Gastrocnemius medialis (tissue), 4 donors: ENCODE results near the gene MYO7A. TPM values are rescaled to one million over a fixed set of nuclear protein-coding genes. Genes with fewer than 3 reads are reported as not detected.

Experiments
- ATAC-seq, 2 donors: fragments of 150-250 bp; one replicate each; pipeline ENCODE4 v1.9.1; 2016
- DNase-seq, 2 donors: peaks; one replicate each; pipeline ENCODE4 v3.0.0-alpha.2; 2019
- H3K27ac ChIP-seq, 4 donors: fragments of 200-600 bp; sonication (generic); 1 replicate in 1 of 4; 2 replicates in 3 of 4; pipeline ENCODE4 v1.5.1; 2016 to 2018; ENCODE audit warnings: mild to moderate bottlenecking in 2 of 4, moderate library complexity in 1 of 4
- H3K27me3 ChIP-seq, 3 donors: fragments of 200-600 bp; sonication (generic) in 2 of 3; 1 replicate in 1 of 3; 2 replicates in 2 of 3; pipeline versions ENCODE4 v1.5.1 to v1.6.0; 2016 to 2019; ENCODE audit warnings: mild to moderate bottlenecking in 1 of 3, moderate library complexity in 1 of 3
- H3K36me3 ChIP-seq, 2 donors: fragments of 200-600 bp; sonication (generic) in 1 of 2; one replicate each; pipeline ENCODE4 v1.5.1; 2017 to 2018
- H3K4me1 ChIP-seq, 2 donors: fragments of 200-600 bp; sonication (generic) in 1 of 2; one replicate each; pipeline ENCODE4 v1.5.1; 2016 to 2017; ENCODE audit warnings: mild to moderate bottlenecking in 2 of 2
- H3K4me3 ChIP-seq, 4 donors: fragments of 200-600 bp; sonication (generic) in 3 of 4; 1 replicate in 1 of 4; 2 replicates in 3 of 4; pipeline ENCODE4 v1.5.1; 2016 to 2019; ENCODE audit warnings: mild to moderate bottlenecking in 2 of 4
- H3K9me3 ChIP-seq, 3 donors: fragments of 200-600 bp; sonication (generic) in 2 of 3; 1 replicate in 1 of 3; 2 replicates in 2 of 3; pipeline ENCODE4 v1.5.1; 2016 to 2019
- CTCF ChIP-seq, 5 experiments: fragments of 450-650 bp in 3 of 5; fragments of 200-600 bp in 2 of 5; sonication (generic) in 2 of 5; IDR thresholded peaks in 4 of 5; conservative IDR thresholded peaks in 1 of 5; 1 replicate in 4 of 5; 2 replicates in 1 of 5; pipeline ENCODE4 v1.5.1; 2016 to 2019; ENCODE audit warnings: antibody characterized with exemption in 5 of 5, mild to moderate bottlenecking in 3 of 5, moderate library complexity in 3 of 5
- POLR2A ChIP-seq, 2 donors: fragments of 450-650 bp; IDR thresholded peaks; one replicate each; pipeline ENCODE4 v1.6.1; 2017; ENCODE audit warnings: antibody characterized with exemption in 2 of 2, mild to moderate bottlenecking in 2 of 2, moderate library complexity in 2 of 2
- in situ Hi-C, 4 donors: fragments of 200-750 bp; cut with MboI; loops; one replicate each; pipeline versions ENCODE4 v1.15.0 to v1.8.0; 2017; ENCODE audit warnings: low sequenced_read_pairs in 4 of 4
- intact Hi-C: fragments of 100-400 bp; cut with DNase I; formaldehyde crosslinking; loops from one replicate; pipeline ENCODE4 v1.15.1; 2023; ENCODE audit warnings: low total_unique reads
- total RNA-seq, 4 donors: library from RNA; depleted of rRNA; stranded (reverse); fragments of >200 nt; gene quantifications; one replicate each; pipeline versions ENCODE4 v1.1.0 to v1.2.3, GENCODE V29; 2016

Gene MYO7A
- total RNA-seq, 4 donors from 2014 or later = 1.6 to 3.5 (median 2.1) TPM

- no peaks in the 10 kb centered on the region for H3K4me1 ChIP-seq
These were observed 39.0 kb upstream of the MYO7A start for GRCh38 chr11:77089004-77089545.

GRCh38 chr11:77090046-77090372 is 38.0 kb upstream of the MYO7A start:
- DNase-seq (no peak), ATAC-seq (no peak)
- Histone ChIP-seq H3K27ac (no peak overlapping the region), H3K36me3 (no peaks in the 10 kb centered on the region), H3K4me1 (no peaks in the 10 kb centered on the region), H3K27me3 (no peaks in the 10 kb centered on the region), H3K4me3 (no peak overlapping the region), H3K9me3 (no peaks in the 10 kb centered on the region)
- intact Hi-C loops = loop anchor here (2.0 kb wide), 1 partner anchor 169 kb away; no protein-coding TSS in a partner anchor
- TF ChIP-seq POLR2A (IDR thresholded peaks at IDR 0.05) (no peak), CTCF (IDR thresholded peaks at IDR 0.05 in 4 of 5, conservative IDR thresholded peaks at IDR 0.05 in 1 of 5) (no peak)
- in situ Hi-C loops = loop anchor here (5.0 to 10.0 kb wide), 3 partner anchors 38 to 45 kb away; no protein-coding TSS in a partner anchor

More at GRCh38 chr11:77089004-77089545, 39.0 kb upstream of the MYO7A start:
- in situ Hi-C loops = no loop called here
- intact Hi-C loops = no loop called here
- Histone ChIP-seq H3K36me3 (no peaks in the 10 kb centered on the region), H3K4me3 (no peak overlapping the region), H3K27ac (no peak overlapping the region), H3K27me3 (no peaks in the 10 kb centered on the region), H3K9me3 (no peaks in the 10 kb centered on the region)
- no peak for DNase-seq
- TF ChIP-seq CTCF (IDR thresholded peaks at IDR 0.05 in 4 of 5, conservative IDR thresholded peaks at IDR 0.05 in 1 of 5) (no peak), POLR2A (IDR thresholded peaks at IDR 0.05) (no peak)
- no peak for ATAC-seq

GRCh38 chr11:77090373-77091111 is 37.5 kb upstream of the MYO7A start:
- Histone ChIP-seq H3K27me3 (no peaks in the 10 kb centered on the region), H3K27ac (no peak overlapping the region), H3K4me3 (no peak overlapping the region), H3K36me3 (no peaks in the 10 kb centered on the region), H3K4me1 (no peaks in the 10 kb centered on the region), H3K9me3 (no peaks in the 10 kb centered on the region)
- no peak for DNase-seq
- ATAC-seq = no peak
- intact Hi-C loops (loop anchor here (1.0 to 2.0 kb wide), 2 partner anchors 43 to 170 kb away; no protein-coding TSS in a partner anchor), in situ Hi-C loops (loop anchor here (5.0 to 10.0 kb wide), 3 partner anchors 38 to 46 kb away; no protein-coding TSS in a partner anchor)
- no peak for TF ChIP-seq CTCF (IDR thresholded peaks at IDR 0.05 in 4 of 5, conservative IDR thresholded peaks at IDR 0.05 in 1 of 5)
- no peak for TF ChIP-seq POLR2A (IDR thresholded peaks at IDR 0.05)

DNA sequence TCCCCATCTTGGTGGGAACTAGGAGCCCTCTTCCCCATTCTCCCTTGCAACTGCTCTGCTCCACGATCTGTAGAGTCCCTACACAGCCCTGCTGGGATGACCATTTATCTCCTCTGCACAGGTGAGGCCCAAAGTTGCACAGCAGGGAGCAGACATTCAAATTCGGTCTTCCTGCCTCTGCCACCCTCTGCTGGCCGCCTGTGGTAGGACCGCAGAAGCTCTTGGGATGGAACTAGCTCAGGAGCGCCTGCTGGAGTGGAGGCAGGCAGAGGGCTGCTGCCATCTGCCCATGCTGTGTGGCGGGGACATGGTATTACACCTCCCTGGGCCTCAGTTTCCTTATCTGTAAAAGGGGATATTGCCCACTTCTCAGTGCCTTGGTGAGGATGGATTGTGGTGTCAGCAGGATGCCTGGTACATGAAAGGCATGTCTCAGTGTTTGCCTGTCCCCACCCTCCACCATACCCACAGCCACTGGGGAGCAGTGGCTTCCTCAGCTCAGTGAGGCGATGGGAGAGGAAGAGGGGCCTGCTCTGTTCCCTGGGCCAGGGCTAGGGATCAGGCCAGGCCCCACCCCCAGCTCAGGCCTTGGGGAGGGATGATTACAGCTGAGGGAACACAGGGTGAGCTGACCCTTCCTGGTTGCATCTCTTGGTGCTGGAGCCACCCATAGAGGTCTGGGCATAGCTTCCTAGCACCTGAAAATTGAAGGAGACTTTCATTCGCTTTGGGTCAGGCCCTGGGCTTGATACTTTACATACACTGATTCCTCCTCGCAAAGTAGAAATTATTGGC is 36.7 kb upstream of the MYO7A start:
- intact Hi-C loops (loop anchor here (1.0 to 2.0 kb wide), 2 partner anchors 44 to 171 kb away; no protein-coding TSS in a partner anchor), in situ Hi-C loops (loop anchor here (5.0 to 10.0 kb wide), 3 partner anchors 39 to 47 kb away; no protein-coding TSS in a partner anchor)

More for the DNA sequence above, 36.7 kb upstream of the MYO7A start:
- H3K4me3 ChIP-seq = no peak overlapping the region
- no peaks in the 10 kb centered on the region for H3K36me3 ChIP-seq
- DNase-seq (peak; percentile 43 to 62), ATAC-seq (peak; percentile 89 to 92)
- TF ChIP-seq POLR2A (IDR thresholded peaks at IDR 0.05) = no peak
- peak; percentile 83 to 91 (median 87) for TF ChIP-seq CTCF (IDR thresholded peaks at IDR 0.05 in 4 of 5, conservative IDR thresholded peaks at IDR 0.05 in 1 of 5)
- H3K4me1 ChIP-seq = no peaks in the 10 kb centered on the region
- H3K27ac ChIP-seq = no peak overlapping the region
- H3K27me3 ChIP-seq = no peaks in the 10 kb centered on the region
- no peaks in the 10 kb centered on the region for H3K9me3 ChIP-seq
